ENCODE data around the gene ENAH. TPM values are rescaled to one million over a fixed set of nuclear protein-coding genes. Genes with fewer than 3 reads are reported as not detected.

Gene ENAH
- total RNA-seq, 4 donors from 2014 or later = 158 to 295 (median 225) TPM

- H3K27ac ChIP-seq = no peak overlapping the region
- TF ChIP-seq CTCF (IDR thresholded peaks at IDR 0.05) (no peak), EP300 (IDR thresholded peaks at IDR 0.05) (no peak), POLR2AphosphoS5 (IDR thresholded peaks at IDR 0.05) (no peak), POLR2A (IDR thresholded peaks at IDR 0.05) (no peak)
- H3K36me3 ChIP-seq = no peaks in the 10 kb centered on the region
- WGBS, 2 donors (ENCODE audit: low coverage in 1 of 2) = 70 to 81% methylated on average over 2 of the region's 2 CpGs
- H3K4me3 ChIP-seq = no peak overlapping the region
- peaks cover 5 to 69% (median 12%) of the 10 kb centered on the region in 3 donors for H3K4me1 ChIP-seq
- no peaks in the 10 kb centered on the region for H3K9me3 ChIP-seq
- no peaks in the 10 kb centered on the region for H3K27me3 ChIP-seq
- ATAC-seq = no peak
Measured at GRCh38 chr1:225598847-225599246, 54.1 kb downstream of the ENAH start.

- 92 to 100% methylated on average over 2 of the region's 2 CpGs for WGBS, 2 donors (ENCODE audit: low coverage in 1 of 2)
- Histone ChIP-seq H3K4me1 (peaks cover 0 to 69% (median 8%) of the 10 kb centered on the region in 3 donors), H3K9me3 (no peaks in the 10 kb centered on the region), H3K36me3 (no peaks in the 10 kb centered on the region), H3K27me3 (no peaks in the 10 kb centered on the region), H3K4me3 (no peak overlapping the region), H3K27ac (no peak overlapping the region)
- ATAC-seq = no peak
- no peak for TF ChIP-seq CTCF (IDR thresholded peaks at IDR 0.05)
- TF ChIP-seq POLR2A (IDR thresholded peaks at IDR 0.05) = no peak
- no peak for TF ChIP-seq POLR2AphosphoS5 (IDR thresholded peaks at IDR 0.05)
- no peak for TF ChIP-seq EP300 (IDR thresholded peaks at IDR 0.05)
Measured at GRCh38 chr1:225597926-225598575, 54.9 kb downstream of the ENAH start.

GRCh38 chr1:225596736-225597135, 56.2 kb downstream of the ENAH start:
- WGBS, 2 donors (ENCODE audit: low coverage in 1 of 2) = 67 to 95% methylated on average over 1 of the region's 1 CpG
- H3K27ac ChIP-seq = no peak overlapping the region
- no peaks in the 10 kb centered on the region for H3K36me3 ChIP-seq
- no peak overlapping the region for H3K4me3 ChIP-seq
- peaks cover 0 to 67% (median 13%) of the 10 kb centered on the region in 3 donors for H3K4me1 ChIP-seq
- no peak for TF ChIP-seq POLR2A (IDR thresholded peaks at IDR 0.05)
- TF ChIP-seq CTCF (IDR thresholded peaks at IDR 0.05) = no peak
- no peak for TF ChIP-seq EP300 (IDR thresholded peaks at IDR 0.05)
- TF ChIP-seq POLR2AphosphoS5 (IDR thresholded peaks at IDR 0.05) = no peak
- no peaks in the 10 kb centered on the region for H3K27me3 ChIP-seq
- no peaks in the 10 kb centered on the region for H3K9me3 ChIP-seq
- ATAC-seq = no peak

GRCh38 chr1:225595974-225596551, 56.9 kb downstream of the ENAH start:
- H3K27ac ChIP-seq = no peak overlapping the region
- H3K36me3 ChIP-seq = no peaks in the 10 kb centered on the region
- no peak overlapping the region for H3K4me3 ChIP-seq
- 33% methylated on average over 2 of the region's 2 CpGs; no CpG with 5 or more reads in 1 of the 2 donors for WGBS, 2 donors (ENCODE audit: low coverage in 1 of 2)
- TF ChIP-seq POLR2A (IDR thresholded peaks at IDR 0.05) = no peak
- TF ChIP-seq POLR2AphosphoS5 (IDR thresholded peaks at IDR 0.05) = no peak
- no peak for TF ChIP-seq CTCF (IDR thresholded peaks at IDR 0.05)
- no peak for TF ChIP-seq EP300 (IDR thresholded peaks at IDR 0.05)
- peaks cover 0 to 71% (median 15%) of the 10 kb centered on the region in 3 donors for H3K4me1 ChIP-seq
- no peaks in the 10 kb centered on the region for H3K27me3 ChIP-seq
- H3K9me3 ChIP-seq = no peaks in the 10 kb centered on the region
- no peak for ATAC-seq

- no peaks in the 10 kb centered on the region for H3K27me3 ChIP-seq
- TF ChIP-seq POLR2A (IDR thresholded peaks at IDR 0.05) (no peak), EP300 (IDR thresholded peaks at IDR 0.05) (no peak), POLR2AphosphoS5 (IDR thresholded peaks at IDR 0.05) (no peak), CTCF (IDR thresholded peaks at IDR 0.05) (no peak)
- no peaks in the 10 kb centered on the region for H3K36me3 ChIP-seq
- H3K27ac ChIP-seq = no peak overlapping the region
- no peak overlapping the region for H3K4me3 ChIP-seq
- H3K4me1 ChIP-seq = peaks cover 0 to 78% (median 15%) of the 10 kb centered on the region in 3 donors
- no peaks in the 10 kb centered on the region for H3K9me3 ChIP-seq
- ATAC-seq = no peak
Measured at GRCh38 chr1:225595452-225595851, 57.5 kb downstream of the ENAH start.

All from gastroesophageal sphincter (tissue), 4 donors.